ENCODE results near the gene MSLN.

MSLN gene

DNA sequence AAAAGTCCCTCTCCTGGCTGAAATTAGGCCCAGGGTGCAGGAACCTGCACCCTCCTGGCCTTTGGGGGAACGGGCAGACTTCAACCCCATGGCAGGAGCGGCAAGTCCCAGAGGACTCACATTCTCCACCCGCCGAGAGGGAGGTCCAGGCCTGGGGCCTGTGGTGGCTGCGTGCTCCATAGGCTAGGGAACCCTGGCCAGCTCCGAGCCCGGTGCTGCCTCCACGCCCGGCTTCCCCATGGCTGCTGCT, 34.4 kb upstream of the MSLN start:
- no peak overlapping the region for H3K4me3 ChIP-seq (ENCODE audit: low read length, poor library complexity, severe bottlenecking)

GRCh38 chr16:726438-727290, 33.9 kb upstream of the MSLN start, which contains the start of the genes CCDC78 and HAGHL:
Gene CCDC78 (minus strand): TSS chr16:726443. CDS start chr16:726367, 76 bp downstream.
Gene HAGHL (plus strand): TSS chr16:727106. CDS start chr16:727510, 404 bp downstream.
- Histone ChIP-seq H3K36me3 (ENCODE audit: insufficient read depth, low read length) (no peaks in the 10 kb centered on the region), H3K9me3 (ENCODE audit: insufficient read depth, low read depth, low read length) (no peaks in the 10 kb centered on the region), H4K20me1 (ENCODE audit: insufficient read depth, low read length, poor library complexity, severe bottlenecking) (no peaks in the 10 kb centered on the region), H3K9me2 (replicated peaks; ENCODE audit: low read depth, low read length) (no peaks in the 10 kb centered on the region), H3K9ac (ENCODE audit: low read depth, low read length, poor library complexity, severe bottlenecking) (peak within 1 kb of the TSS; percentile 67), H3F3A (ENCODE audit: low read depth) (no peaks in the 10 kb centered on the region), H3K4me1 (ENCODE audit: insufficient read depth, low read length, poor library complexity, severe bottlenecking) (no peaks in the 10 kb centered on the region), H3K79me2 (ENCODE audit: insufficient read depth, low read length) (no peaks in the 10 kb centered on the region), H3K4me2 (ENCODE audit: low read depth, low read length, poor library complexity, severe bottlenecking) (peak within 1 kb of the TSS; percentile 81), H3K4me3 (ENCODE audit: low read length, poor library complexity, severe bottlenecking) (peak within 1 kb of the TSS; percentile 70), H2AFZ (ENCODE audit: low read length) (no peak within 1 kb of the TSS), H3K27me3 (ENCODE audit: insufficient read depth, low read length, poor library complexity, severe bottlenecking) (no peaks in the 10 kb centered on the region)
- no peak for TF ChIP-seq CTCF (conservative IDR thresholded peaks at IDR 0.05; ENCODE audit: low read length)
- TF ChIP-seq EZH2phosphoT487 (IDR thresholded peaks at IDR 0.05; ENCODE audit: borderline replicate concordance), result no peak

More for the DNA sequence above, 34.4 kb upstream of the MSLN start:
- Histone ChIP-seq H3K4me2 (ENCODE audit: low read depth, low read length, poor library complexity, severe bottlenecking) (no peak overlapping the region), H3K27me3 (ENCODE audit: insufficient read depth, low read length, poor library complexity, severe bottlenecking) (no peaks in the 10 kb centered on the region), H3K9me3 (ENCODE audit: insufficient read depth, low read depth, low read length) (no peaks in the 10 kb centered on the region), H3K36me3 (ENCODE audit: insufficient read depth, low read length) (no peaks in the 10 kb centered on the region), H3F3A (ENCODE audit: low read depth) (no peaks in the 10 kb centered on the region), H3K4me1 (ENCODE audit: insufficient read depth, low read length, poor library complexity, severe bottlenecking) (no peaks in the 10 kb centered on the region), H3K79me2 (ENCODE audit: insufficient read depth, low read length) (no peaks in the 10 kb centered on the region), H4K20me1 (ENCODE audit: insufficient read depth, low read length, poor library complexity, severe bottlenecking) (no peaks in the 10 kb centered on the region), H3K9ac (ENCODE audit: low read depth, low read length, poor library complexity, severe bottlenecking) (no peak overlapping the region), H3K9me2 (replicated peaks; ENCODE audit: low read depth, low read length) (no peaks in the 10 kb centered on the region), H2AFZ (ENCODE audit: low read length) (no peak overlapping the region)
- TF ChIP-seq CTCF (conservative IDR thresholded peaks at IDR 0.05; ENCODE audit: low read length) (no peak), EZH2phosphoT487 (IDR thresholded peaks at IDR 0.05; ENCODE audit: borderline replicate concordance) (no peak)

DNA sequence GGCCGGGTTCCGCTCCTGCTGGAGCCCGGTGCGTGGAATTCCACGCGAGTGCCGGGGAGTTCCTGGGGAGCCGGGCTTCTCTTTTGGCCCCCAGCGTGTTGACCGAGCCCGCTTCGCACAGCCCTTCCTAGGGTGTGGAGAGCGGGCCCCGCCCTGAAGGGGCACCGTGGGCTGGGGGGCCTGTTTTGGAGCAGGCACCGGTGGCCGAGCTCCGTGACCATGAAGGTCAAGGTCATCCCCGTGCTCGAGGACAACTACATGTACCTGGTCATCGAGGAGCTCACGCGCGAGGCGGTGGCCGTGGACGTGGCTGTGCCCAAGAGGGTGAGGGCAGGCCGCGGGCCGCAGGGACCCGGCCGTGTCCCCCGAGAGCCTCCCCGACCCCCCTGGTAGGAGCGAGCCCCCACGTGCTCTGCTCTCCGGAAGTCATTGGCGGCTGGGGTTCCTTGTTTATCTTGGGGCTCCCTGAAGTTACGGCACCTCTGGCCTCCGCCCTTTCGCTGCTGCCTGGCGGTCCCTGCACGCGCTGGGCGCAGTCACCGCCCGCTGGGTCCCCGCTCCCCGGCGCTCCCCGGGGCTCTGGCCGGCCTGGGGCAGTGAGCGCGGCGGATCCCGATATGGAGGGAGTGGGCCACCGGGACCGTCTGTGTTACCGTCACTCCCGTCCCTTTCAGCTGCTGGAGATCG, 33.1 kb upstream of the MSLN start:
- Histone ChIP-seq H2AFZ (ENCODE audit: low read length) (no peak overlapping the region), H3K79me2 (ENCODE audit: insufficient read depth, low read length) (no peaks in the 10 kb centered on the region), H3K27me3 (ENCODE audit: insufficient read depth, low read length, poor library complexity, severe bottlenecking) (no peaks in the 10 kb centered on the region), H3K9me2 (replicated peaks; ENCODE audit: low read depth, low read length) (no peaks in the 10 kb centered on the region), H4K20me1 (ENCODE audit: insufficient read depth, low read length, poor library complexity, severe bottlenecking) (no peaks in the 10 kb centered on the region), H3F3A (ENCODE audit: low read depth) (no peaks in the 10 kb centered on the region), H3K9ac (ENCODE audit: low read depth, low read length, poor library complexity, severe bottlenecking) (peak overlapping the region; percentile 67), H3K9me3 (ENCODE audit: insufficient read depth, low read depth, low read length) (no peaks in the 10 kb centered on the region), H3K4me3 (ENCODE audit: low read length, poor library complexity, severe bottlenecking) (peak overlapping the region; percentile 70), H3K4me2 (ENCODE audit: low read depth, low read length, poor library complexity, severe bottlenecking) (peak overlapping the region; percentile 81), H3K36me3 (ENCODE audit: insufficient read depth, low read length) (no peaks in the 10 kb centered on the region), H3K4me1 (ENCODE audit: insufficient read depth, low read length, poor library complexity, severe bottlenecking) (no peaks in the 10 kb centered on the region)
- TF ChIP-seq EZH2phosphoT487 (IDR thresholded peaks at IDR 0.05; ENCODE audit: borderline replicate concordance) (no peak), CTCF (conservative IDR thresholded peaks at IDR 0.05; ENCODE audit: low read length) (no peak)

Measured in Loucy (cell line).